Fibroblast of upper back skin (primary cell): ENCODE results near the gene GHRH.

Source experiments
- DNase-seq: peaks from one replicate; pipeline ENCODE4 v3.0.0-alpha.2; 2013

GHRH gene

DNA sequence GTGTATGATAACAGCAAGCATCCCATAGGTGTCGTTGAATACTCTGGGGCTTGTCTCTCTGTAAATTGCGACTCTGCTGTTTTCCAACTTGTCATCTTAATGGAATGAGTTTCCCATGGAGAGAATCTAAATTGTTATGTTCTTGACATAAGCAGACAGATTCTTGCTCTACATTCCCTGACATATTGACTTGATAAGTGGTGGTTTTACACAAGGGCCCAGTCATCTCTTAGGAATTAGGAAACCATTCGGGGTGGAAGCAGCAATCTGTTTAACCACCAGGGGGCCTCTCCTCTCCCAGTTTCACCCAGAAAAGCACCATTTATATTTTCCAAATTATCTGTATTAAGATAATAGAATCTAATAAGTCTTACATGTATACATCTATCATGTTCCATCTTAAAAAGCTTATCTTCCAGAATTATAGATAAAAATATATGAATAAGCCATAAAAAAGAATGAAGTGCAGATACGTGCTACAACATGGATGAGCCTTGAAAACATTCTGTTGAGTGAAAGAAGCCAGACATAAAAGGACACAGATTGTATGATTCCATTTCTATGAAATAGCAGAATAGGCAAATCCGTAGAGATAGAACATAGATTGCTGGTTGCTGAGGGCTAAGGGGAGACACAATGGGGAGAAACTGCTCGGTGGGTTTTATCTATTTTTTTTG lies 59.2 kb downstream of the GHRH start:
- DNase-seq: peak; percentile 97

DNA sequence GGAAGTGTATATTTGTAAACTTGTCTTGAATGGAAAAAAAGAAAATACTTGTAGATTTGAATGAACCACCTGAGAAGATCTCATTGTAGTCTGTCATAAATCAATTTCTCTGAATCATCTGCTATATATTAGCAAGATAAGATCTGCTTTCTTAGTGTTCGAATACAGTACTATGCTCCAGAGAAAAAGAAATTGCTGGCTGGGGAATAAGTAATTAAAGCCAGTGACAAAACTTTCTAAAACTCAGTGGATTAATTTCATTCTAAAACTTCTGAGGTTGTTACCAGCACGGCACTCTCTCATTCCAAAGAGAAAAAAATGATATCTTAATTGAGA lies 59.8 kb downstream of the GHRH start:
- DNase-seq: peak; percentile 5
